ENCODE measurements around the gene SEC24C.
"Not testable (repeated sequence)": the region's sequence is repeated elsewhere in the genome, so short reads cannot be mapped to it uniquely, and the experiment has no call there.

The SEC24C gene

DNA sequence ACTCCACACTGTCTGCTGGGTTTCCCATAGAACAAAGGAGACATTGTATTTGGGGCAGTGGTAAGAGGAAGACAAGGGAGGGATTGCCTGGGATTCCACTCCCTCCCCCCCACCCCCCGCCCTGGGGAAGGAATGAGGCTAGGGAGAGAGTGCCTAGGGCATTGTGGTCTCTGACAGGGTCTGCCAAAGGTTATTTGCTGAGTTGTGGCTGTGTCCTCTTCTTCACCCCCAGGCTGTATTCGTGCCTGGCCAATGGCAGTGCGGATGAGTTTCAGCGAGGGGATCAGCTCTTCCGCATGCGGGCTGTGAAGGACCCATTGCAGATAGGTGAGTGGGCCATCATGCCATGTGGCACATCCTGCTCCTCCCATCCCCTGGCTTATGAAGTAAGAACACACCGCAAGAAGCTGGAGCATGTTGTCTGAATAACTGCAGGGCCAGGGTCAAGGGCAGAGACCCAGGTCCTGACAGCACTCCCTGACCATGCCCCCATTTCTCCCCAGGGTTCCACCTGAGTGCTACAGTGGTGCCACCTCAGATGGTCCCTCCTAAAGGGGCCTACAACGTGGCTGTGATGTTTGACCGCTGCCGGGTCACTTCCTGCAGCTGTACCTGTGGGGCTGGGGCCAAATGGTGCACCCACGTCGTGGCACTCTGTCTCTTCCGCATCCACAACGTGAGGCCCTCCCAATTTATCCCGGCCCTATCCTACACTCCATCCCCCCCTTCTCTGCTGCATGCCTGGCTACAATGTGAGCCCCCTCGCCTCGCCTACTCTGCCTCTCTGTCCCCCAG, 44.9 kb downstream of the SEC24C start:
- TF ChIP-seq POLR2A (IDR thresholded peaks at IDR 0.05; ENCODE audit: low read length) (no peak), GATA1 (IDR thresholded peaks at IDR 0.05; ENCODE audit: low read depth, low read length) (no peak)

GRCh38 chr10:73789659-73790055, 45.5 kb downstream of the SEC24C start:
- no peak for TF ChIP-seq GATA1 (IDR thresholded peaks at IDR 0.05; ENCODE audit: low read depth, low read length)
- no peak for TF ChIP-seq POLR2A (IDR thresholded peaks at IDR 0.05; ENCODE audit: low read length)
- DNase-seq, result no peak

More for the DNA sequence above, 44.9 kb downstream of the SEC24C start:
- no peak for DNase-seq

GRCh38 chr10:73790886-73791625, 46.9 kb downstream of the SEC24C start:
- no peak for DNase-seq
- TF ChIP-seq GATA1 (IDR thresholded peaks at IDR 0.05; ENCODE audit: low read depth, low read length) (no peak), POLR2A (IDR thresholded peaks at IDR 0.05; ENCODE audit: low read length) (no peak)

DNA sequence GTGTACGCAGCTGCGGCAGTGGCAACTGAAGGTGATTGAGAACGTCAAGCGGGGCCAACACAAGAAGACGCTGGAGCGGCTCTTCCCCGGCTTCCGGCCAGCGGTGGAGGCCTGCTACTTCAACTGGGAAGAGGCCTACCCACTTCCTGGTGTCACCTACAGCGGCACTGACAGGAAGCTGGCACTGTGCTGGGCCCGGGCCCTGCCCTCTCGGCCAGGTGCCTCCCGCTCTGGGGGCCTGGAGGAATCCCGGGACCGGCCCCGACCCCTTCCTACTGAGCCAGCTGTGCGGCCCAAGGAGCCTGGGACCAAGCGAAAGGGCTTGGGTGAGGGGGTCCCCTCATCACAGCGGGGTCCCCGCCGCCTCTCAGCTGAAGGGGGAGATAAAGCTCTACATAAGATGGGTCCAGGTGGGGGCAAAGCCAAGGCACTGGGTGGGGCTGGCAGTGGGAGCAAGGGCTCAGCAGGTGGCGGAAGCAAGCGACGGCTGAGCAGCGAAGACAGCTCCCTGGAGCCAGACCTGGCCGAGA, 47.8 kb downstream of the SEC24C start:
- TF ChIP-seq POLR2A (IDR thresholded peaks at IDR 0.05; ENCODE audit: low read length) (no peak), GATA1 (IDR thresholded peaks at IDR 0.05; ENCODE audit: low read depth, low read length) (no peak)
- no peak for DNase-seq

DNA sequence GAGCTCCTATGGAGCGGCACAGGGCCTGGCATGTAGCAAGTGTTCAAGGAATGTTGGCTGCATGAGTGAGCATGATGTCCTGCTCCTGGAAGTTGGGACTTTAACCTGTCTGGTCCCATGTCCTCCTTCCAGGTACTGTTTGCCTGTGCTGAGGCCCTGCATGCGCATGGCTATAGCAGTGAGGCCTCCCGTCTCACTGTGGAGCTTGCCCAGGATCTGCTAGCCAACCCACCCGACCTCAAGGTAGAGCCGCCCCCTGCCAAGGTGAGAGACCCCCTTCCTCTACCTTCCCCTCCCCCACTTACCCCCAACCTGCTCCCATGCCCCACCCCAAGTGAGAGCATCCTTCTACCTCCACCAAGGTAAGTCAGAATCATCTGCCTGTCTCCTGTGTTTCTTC, 49.3 kb downstream of the SEC24C start:
- DNase-seq, result no peak
- no peak for TF ChIP-seq GATA1 (IDR thresholded peaks at IDR 0.05; ENCODE audit: low read depth, low read length)
- no peak for TF ChIP-seq POLR2A (IDR thresholded peaks at IDR 0.05; ENCODE audit: low read length)

GRCh38 chr10:73795491-73795890, 51.3 kb downstream of the SEC24C start:
- not testable (repeated sequence) for DNase-seq

DNA sequence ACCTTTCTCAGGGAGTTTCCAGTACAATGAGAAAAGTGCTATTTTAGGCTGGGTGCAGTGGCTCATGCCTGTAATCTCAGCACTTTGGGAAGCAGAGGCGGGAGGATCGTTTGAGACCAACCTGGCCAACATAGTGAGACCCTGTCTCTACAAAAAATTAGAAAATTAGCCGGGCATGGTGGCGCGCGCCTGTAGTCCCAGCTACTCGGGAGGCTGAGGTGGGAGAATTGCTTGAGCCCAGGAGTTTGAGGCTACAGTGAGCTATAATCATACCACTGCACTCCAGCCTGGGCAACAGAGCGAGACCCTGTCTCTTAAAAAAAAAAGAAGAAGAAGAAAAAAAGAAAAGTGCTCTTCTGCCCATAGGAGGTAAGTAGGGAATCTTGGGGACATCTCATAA, 51.9 kb downstream of the SEC24C start:
- DNase-seq, result not testable (repeated sequence)

GRCh38 chr10:73796766-73797165, 52.6 kb downstream of the SEC24C start:
- TF ChIP-seq POLR2A (IDR thresholded peaks at IDR 0.05; ENCODE audit: low read length) (no peak), GATA1 (IDR thresholded peaks at IDR 0.05; ENCODE audit: low read depth, low read length) (no peak)
- DNase-seq, result no peak

DNA sequence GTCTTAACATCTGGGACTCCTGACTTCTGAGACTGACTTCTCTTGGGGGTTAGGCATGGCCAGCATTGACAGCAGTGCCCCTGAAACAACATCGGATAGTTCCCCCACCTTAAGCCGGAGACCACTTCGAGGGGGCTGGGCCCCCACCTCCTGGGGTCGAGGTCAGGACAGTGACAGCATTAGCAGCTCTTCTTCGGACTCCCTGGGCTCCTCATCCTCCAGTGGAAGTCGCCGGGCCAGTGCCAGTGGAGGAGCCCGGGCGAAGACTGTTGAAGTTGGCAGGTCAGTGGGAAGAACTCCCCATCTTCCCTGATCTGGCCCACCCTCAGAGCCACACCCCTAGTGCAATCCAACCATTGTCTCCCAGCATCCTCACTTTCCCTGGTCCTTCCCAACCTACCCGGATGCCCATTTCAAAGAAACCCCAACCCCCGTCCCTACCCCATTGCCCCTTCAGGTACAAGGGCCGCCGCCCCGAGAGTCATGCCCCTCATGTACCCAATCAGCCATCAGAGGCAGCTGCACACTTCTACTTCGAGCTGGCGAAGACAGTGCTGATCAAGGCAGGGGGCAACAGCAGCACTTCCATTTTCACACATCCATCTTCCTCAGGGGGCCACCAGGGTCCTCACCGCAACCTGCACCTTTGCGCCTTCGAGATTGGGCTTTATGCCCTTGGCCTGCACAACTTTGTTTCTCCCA, 53.3 kb downstream of the SEC24C start:
- DNase-seq, result no peak
- TF ChIP-seq POLR2A (IDR thresholded peaks at IDR 0.05; ENCODE audit: low read length), result no peak
- TF ChIP-seq GATA1 (IDR thresholded peaks at IDR 0.05; ENCODE audit: low read depth, low read length), result no peak

- no peak for DNase-seq
- TF ChIP-seq POLR2A (IDR thresholded peaks at IDR 0.05; ENCODE audit: low read length) (no peak), GATA1 (IDR thresholded peaks at IDR 0.05; ENCODE audit: low read depth, low read length) (no peak)
These were observed 53.9 kb downstream of the SEC24C start for GRCh38 chr10:73798087-73798486.

GRCh38 chr10:73798927-73799560, 54.9 kb downstream of the SEC24C start:
- no peak for DNase-seq

DNA sequence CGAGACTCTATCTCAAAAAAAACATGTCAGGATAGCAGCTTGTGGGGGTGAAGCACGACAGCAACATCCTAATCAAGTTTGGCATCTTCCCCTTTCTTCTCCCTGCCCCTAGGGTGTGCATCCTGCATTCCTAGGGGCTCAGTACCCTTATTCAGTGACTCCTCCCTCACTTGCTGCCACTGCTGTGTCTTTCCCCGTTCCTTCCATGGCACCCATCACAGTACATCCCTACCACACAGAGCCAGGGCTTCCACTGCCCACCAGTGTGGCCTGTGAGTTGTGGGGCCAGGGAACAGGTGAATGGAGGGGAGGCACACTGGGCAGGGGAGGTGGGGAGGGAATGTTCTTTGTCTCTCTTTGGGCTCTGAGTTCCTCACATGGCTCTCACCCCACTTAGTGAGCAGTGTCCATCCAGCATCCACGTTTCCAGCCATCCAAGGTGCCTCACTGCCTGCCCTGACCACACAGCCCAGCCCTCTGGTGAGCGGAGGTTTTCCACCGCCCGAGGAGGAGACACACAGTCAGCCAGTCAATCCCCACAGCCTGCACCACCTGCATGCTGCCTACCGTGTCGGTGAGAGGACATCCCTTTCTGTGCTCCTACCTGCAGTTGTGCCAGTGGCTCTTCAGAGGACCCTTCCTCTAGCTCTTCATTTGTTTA, 55.9 kb downstream of the SEC24C start:
- no peak for DNase-seq
- TF ChIP-seq GATA1 (IDR thresholded peaks at IDR 0.05; ENCODE audit: low read depth, low read length) (no peak), POLR2A (IDR thresholded peaks at IDR 0.05; ENCODE audit: low read length) (no peak)

More at GRCh38 chr10:73798927-73799560, 54.9 kb downstream of the SEC24C start:
- TF ChIP-seq GATA1 (IDR thresholded peaks at IDR 0.05; ENCODE audit: low read depth, low read length) (no peak), POLR2A (IDR thresholded peaks at IDR 0.05; ENCODE audit: low read length) (peak; percentile 8)

DNA sequence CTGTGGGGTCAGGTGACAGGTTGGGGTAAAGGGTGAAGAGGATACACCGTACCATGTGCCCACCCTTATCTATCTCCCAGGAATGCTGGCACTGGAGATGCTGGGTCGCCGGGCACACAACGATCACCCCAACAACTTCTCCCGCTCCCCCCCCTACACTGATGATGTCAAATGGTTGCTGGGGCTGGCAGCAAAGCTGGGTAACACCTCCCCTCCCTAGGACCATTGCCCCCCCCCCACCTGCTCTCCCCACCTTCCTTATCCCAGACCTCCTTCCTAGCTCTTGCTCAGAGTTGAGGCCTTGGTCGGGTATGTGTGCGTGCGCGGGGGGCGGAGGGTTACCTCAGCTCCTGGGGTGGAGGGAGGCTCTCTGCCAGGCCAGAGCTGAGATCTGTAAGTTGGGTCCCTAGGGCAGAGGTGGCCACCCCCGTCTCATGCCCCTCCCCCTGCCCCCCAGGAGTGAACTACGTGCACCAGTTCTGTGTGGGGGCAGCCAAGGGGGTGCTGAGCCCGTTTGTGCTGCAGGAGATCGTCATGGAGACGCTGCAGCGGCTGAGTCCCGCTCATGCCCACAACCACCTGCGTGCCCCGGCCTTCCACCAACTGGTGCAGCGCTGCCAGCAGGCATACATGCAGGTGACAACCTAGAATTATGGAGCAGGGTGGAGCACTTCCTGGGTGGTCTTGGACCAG, 56.5 kb downstream of the SEC24C start:
- DNase-seq, result no peak
- no peak for TF ChIP-seq POLR2A (IDR thresholded peaks at IDR 0.05; ENCODE audit: low read length)
- no peak for TF ChIP-seq GATA1 (IDR thresholded peaks at IDR 0.05; ENCODE audit: low read depth, low read length)
